Kidney (tissue), 14 donors: ENCODE measurements around the gene COX8A. TPM values are rescaled to one million over a fixed set of nuclear protein-coding genes. Genes with fewer than 3 reads are reported as not detected.
A peak's percentile ranks its signal among the peaks of the same experiment; 100 is the strongest.

Experiments used
- DNase-seq, 5 donors: peaks; one replicate each; pipeline ENCODE4 v3.0.0-alpha.2; 2013 to 2020
- FAIRE-seq: peaks from 2 replicates; lab custom pipeline; 2012; peaks lifted over from hg19 to GRCh38; lab: Jason Lieb, UNC
- H3K27ac ChIP-seq, 2 donors: one replicate each; pipeline ENCODE4 v1.7.0; 2013; ENCODE audit warnings: low read depth in 2 of 2, low read length in 2 of 2, inconsistent platforms in 1 of 2
- H3K27me3 ChIP-seq: one replicate; pipeline ENCODE4 v1.7.1; 2013; ENCODE audit warnings: low read length, inconsistent platforms; ENCODE audit not compliant: control insufficient read depth, insufficient read depth
- H3K36me3 ChIP-seq, 3 donors: one replicate each; pipeline versions ENCODE4 v1.7.0 to v1.7.1; 2013; ENCODE audit warnings: low read length in 3 of 3, control low read depth in 1 of 3, inconsistent platforms in 1 of 3; ENCODE audit not compliant: insufficient read depth in 3 of 3, control insufficient read depth in 2 of 3
- H3K4me1 ChIP-seq, 3 donors: one replicate each; pipeline versions ENCODE4 v1.7.0 to v1.7.1; 2013; ENCODE audit warnings: low read length in 3 of 3, inconsistent platforms in 1 of 3, low read depth in 1 of 3; ENCODE audit not compliant: control insufficient read depth in 2 of 3, insufficient read depth in 2 of 3
- H3K4me3 ChIP-seq, 3 donors: one replicate each; pipeline versions ENCODE4 v1.7.0 to v1.8.1; 2013; ENCODE audit warnings: low read length in 3 of 3, control low read depth in 1 of 3, inconsistent platforms in 1 of 3
- H3K9ac ChIP-seq, 3 donors: one replicate each; pipeline versions ENCODE4 v1.7.0 to v1.7.1; 2013; ENCODE audit warnings: low read length in 3 of 3, control low read depth in 1 of 3, inconsistent platforms in 1 of 3
- H3K9me3 ChIP-seq, 3 donors: one replicate each; pipeline versions ENCODE4 v1.7.0 to v1.7.1; 2013; ENCODE audit warnings: low read length in 3 of 3, control low read depth in 1 of 3, inconsistent platforms in 1 of 3; ENCODE audit not compliant: control insufficient read depth in 2 of 3, insufficient read depth in 1 of 3
- intact Hi-C: fragments of 100-400 bp; cut with DNase I; formaldehyde crosslinking; loops from one replicate; pipeline ENCODE4 v1.11.1; 2022
- polyA plus RNA-seq: library from polyadenylated mRNA; stranded (reverse); fragments of 350-450 nt; fragmentation: Illumina TruSeq; extraction: RNeasy Lipid Tissue Mini Kit (QIAGEN cat#74804); gene quantifications from one replicate; pipeline ENCODE4 v1.2.3, GENCODE V29; 2014; ENCODE audit warnings: low read depth, low replicate concordance; ENCODE audit not compliant: insufficient read depth
- total RNA-seq: library from RNA; stranded (reverse); fragmentation: NEBNext Ultra II Directional; extraction: Animal tissue kit (Norgen Biotek cat#: 25700); gene quantifications from one replicate; pipeline ENCODE4 v1.2.1, GENCODE V29; 2021
- TF ChIP-seq, protein P1 (sequence below): IDR thresholded peaks from 3 replicates; pipeline ENCODE4 v1.5.1; 2012; ENCODE audit warnings: mild to moderate bottlenecking, moderate library complexity, borderline replicate concordance; ENCODE audit not compliant: insufficient read depth; ENCODE audit errors: extremely low read depth
- donor health status: control.
- donor health status: control.
- donor health status: control.
- donor health status: control.
- donor health status: control.
- donor health status: DM: yes; HTN: yes; CAD: no.
- donor health status: Normal renal cell carcinoma (clear cell type).

Gene COX8A
- total and polyA plus RNA-seq, 2 donors from 2014 or later: 320 to 2,092 TPM

DNA sequence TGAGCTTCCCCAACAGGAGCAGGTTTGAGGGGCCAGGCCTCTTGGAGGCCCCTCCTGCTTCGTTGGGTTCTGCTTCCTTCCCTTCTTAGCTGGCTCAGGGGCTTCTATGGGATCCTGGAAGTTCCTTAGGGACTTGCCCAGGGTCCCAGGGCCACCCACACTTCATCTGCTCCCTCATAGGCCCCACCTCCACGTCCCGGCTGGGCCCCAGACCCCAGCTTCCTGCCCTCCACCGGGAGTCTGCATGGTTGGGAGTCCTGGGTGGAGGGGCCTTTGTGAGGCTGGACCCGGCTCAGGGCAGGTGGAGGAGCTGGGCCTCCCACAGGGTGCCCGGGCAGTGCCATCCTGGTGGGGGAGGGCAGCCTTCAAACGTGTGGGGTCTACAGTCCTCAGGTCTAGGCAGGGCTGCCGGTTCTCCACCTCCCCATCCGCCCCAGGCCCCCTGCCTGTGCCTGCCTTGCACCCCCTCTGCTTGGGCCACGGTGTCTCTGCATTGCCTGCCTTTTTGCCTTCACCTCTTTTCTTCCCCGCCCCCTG is 23.4 kb downstream of the COX8A start:
- H3K9ac ChIP-seq: no peak overlapping the region
- no peak overlapping the region for H3K4me3 ChIP-seq
- H3K4me1 ChIP-seq: peaks cover 0 to 21% (median 0%) of the 10 kb centered on the region in 3 donors
- TF ChIP-seq, protein P1, sequence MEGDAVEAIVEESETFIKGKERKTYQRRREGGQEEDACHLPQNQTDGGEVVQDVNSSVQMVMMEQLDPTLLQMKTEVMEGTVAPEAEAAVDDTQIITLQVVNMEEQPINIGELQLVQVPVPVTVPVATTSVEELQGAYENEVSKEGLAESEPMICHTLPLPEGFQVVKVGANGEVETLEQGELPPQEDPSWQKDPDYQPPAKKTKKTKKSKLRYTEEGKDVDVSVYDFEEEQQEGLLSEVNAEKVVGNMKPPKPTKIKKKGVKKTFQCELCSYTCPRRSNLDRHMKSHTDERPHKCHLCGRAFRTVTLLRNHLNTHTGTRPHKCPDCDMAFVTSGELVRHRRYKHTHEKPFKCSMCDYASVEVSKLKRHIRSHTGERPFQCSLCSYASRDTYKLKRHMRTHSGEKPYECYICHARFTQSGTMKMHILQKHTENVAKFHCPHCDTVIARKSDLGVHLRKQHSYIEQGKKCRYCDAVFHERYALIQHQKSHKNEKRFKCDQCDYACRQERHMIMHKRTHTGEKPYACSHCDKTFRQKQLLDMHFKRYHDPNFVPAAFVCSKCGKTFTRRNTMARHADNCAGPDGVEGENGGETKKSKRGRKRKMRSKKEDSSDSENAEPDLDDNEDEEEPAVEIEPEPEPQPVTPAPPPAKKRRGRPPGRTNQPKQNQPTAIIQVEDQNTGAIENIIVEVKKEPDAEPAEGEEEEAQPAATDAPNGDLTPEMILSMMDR: no peak
- DNase-seq (peak in 1 of 5 donors; percentile 60), FAIRE-seq (no peak)
- no peak overlapping the region for H3K27ac ChIP-seq
- H3K36me3 ChIP-seq: peaks cover 0 to 8% (median 7%) of the 10 kb centered on the region in 3 donors
- H3K27me3 ChIP-seq: no peaks in the 10 kb centered on the region
- intact Hi-C loops: no loop called here
- no peaks in the 10 kb centered on the region for H3K9me3 ChIP-seq

DNA sequence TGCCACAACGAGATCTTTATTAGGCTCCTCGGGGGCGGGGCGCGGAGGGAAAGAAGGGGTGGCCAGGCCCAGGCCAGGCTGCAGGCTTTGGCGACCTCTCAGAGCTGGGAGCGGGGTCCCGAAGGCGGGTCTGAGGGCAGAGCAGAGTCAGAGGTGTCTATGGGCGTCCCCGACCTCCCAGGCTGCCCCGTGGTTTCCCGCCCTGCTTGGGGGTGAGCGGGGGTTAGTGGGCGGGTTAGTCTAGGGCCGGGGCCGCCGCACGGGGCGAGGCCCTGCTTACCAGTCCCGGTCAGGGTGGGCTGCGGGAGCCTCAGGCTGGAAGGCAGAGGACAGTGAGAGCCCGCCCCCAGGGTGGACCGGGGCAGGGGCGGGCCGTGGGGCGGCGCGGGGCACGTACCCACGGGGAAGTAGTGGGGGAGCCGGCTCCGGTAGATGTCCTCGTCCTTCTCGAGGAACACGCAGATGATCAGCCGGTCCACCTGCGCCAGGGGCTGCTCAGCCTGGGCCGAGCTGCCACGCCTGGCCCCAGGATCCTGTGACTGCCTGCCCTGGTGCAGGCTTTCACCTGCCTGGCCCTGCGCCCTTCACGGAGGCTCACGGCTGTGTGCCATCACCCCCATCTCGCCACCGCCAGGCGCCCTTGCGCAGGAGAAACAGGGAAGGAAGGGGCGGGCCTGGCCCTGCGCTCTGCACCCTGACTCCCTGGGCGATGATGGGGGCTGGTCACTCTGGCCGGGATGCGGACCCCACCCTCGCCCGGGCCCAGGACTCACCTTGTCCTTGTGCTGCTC is 24.3 kb downstream of the COX8A start:
- DNase-seq (peak in 4 of 5 donors; percentile 30 to 76 (median 64)), FAIRE-seq (no peak)
- H3K27ac ChIP-seq: peak overlapping the region in 1 of 2 donors; percentile 7
- peaks cover 0 to 24% (median 0%) of the 10 kb centered on the region in 3 donors for H3K4me1 ChIP-seq
- H3K9ac ChIP-seq: no peak overlapping the region
- no peak overlapping the region for H3K4me3 ChIP-seq
- intact Hi-C loops: no loop called here
- H3K27me3 ChIP-seq: no peaks in the 10 kb centered on the region
- TF ChIP-seq, protein P1: peak; percentile 2
- peaks cover 0 to 8% (median 7%) of the 10 kb centered on the region in 3 donors for H3K36me3 ChIP-seq
- no peaks in the 10 kb centered on the region for H3K9me3 ChIP-seq

DNA sequence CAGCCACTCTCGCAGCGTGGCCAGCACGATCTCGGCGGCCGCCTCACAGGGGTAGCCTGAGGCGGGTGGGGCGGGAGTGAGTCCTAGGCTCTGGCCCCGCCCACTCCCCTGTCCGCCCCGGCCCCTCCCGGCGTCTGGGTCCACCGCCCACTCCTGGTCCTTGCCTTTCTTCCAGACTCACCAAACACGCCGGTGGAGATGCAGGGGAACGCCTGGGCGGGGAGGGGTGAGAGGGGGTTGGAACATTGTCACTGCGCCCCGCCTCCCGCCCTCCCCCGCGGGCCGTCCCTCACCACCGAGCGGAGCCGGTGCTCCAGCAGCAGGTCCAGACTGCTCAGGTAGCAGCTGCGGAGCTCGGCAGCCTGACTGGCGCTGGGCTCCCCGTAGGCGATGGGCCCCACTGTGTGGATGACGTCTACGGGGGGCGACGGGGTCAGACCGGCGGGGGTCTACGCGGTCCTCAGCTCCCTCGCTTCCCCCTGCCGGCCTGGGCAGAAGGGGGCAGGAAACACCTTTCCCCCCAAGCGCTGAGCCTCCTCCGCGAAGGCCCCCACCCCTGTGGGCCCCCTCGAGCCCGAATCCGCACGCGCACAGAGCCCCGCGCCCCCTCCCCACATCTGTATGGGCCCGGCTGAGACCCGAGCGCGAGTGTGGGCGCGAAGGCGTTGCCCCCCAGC is 25.1 kb downstream of the COX8A start:
- peaks cover 0 to 8% (median 7%) of the 10 kb centered on the region in 3 donors for H3K36me3 ChIP-seq
- H3K9ac ChIP-seq: no peak overlapping the region
- peaks cover 0 to 29% (median 0%) of the 10 kb centered on the region in 3 donors for H3K4me1 ChIP-seq
- no peaks in the 10 kb centered on the region for H3K27me3 ChIP-seq
- no peak overlapping the region for H3K4me3 ChIP-seq
- intact Hi-C loops: no loop called here
- TF ChIP-seq, protein P1: peak; percentile 2
- H3K27ac ChIP-seq: no peak overlapping the region
- FAIRE-seq (no peak), DNase-seq (peak; percentile 82 to 94 (median 89))
- H3K9me3 ChIP-seq: no peaks in the 10 kb centered on the region
